DMS153 treated with DMSO at 0.1 percent for 48 hours (cell line): Measurements from ENCODE around the gene RSPH10B2.
"Not testable (repeated sequence)": the region's sequence is repeated elsewhere in the genome, so short reads cannot be mapped to it uniquely, and the experiment has no call there.

Experiments
- DNase-seq: peaks from one replicate; lab custom pipeline; 2025; ENCODE audit not compliant: unreplicated experiment; lab: John Stamatoyannopoulos, UW

Gene RSPH10B2

DNA sequence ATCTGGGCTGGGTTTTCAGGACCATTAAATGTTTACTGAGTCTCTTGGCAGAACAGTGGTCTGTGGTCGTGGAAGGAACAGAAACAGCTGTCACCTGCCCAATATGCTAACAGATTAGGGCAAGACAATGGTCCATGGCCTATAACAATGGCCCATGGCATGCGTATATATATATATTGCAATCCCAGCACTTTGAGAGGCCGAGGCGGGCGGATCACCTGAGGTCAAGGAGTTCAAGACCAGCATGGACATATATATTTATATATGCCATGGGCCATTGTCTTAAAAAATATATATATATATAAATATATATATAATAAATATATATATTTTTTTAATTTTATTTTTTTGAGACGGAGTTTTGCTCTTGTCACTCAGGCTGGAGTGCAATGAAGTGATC is 27.7 kb downstream of the RSPH10B2 start:
- DNase-seq = not testable (repeated sequence)

DNA sequence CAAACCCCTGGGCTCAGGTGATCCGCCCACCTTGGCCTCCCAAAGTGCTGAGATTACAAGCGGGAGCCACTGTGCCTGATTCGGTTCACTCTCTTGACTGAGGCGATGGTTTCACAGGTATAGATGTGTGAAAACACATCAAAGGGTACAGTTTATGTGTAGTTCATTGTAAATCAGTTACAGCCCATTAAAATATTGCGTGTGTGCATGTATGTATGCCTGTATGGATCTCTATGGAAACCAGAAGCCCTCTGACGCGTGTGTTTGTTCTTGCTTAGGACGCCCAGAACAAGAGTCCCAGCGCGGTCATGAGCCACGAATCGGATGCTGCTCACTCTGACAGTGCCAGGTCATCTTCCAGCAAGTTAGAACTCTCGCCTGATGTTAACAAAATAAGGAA is 35.5 kb downstream of the RSPH10B2 start:
- not testable (repeated sequence) for DNase-seq

- not testable (repeated sequence) for DNase-seq
Observed at GRCh38 chr7:6792113-6792872, 38.4 kb downstream of the RSPH10B2 start.

DNA sequence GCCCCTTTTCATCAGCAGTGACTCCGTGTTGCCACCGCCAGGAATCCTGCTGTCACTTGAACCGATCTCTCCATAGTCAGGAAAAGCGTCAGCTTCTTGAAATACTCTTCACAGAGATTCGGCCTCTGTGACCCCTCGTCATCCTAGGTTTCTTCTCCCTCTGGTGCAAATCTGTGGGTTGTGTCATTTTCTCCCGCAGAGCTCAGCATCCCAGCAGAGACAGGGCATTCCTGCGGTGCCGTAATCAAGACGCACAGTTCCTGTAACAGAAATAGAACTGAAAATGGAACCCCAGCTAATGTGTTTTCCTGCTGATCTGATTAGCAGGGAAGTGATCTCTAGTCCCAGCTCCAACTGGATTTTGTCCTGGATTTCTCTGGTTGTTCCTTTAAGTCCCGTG is 40.4 kb downstream of the RSPH10B2 start:
- not testable (repeated sequence) for DNase-seq

GRCh38 chr7:6797218-6797617 is 43.3 kb downstream of the RSPH10B2 start:
- DNase-seq = not testable (repeated sequence)

- DNase-seq = not testable (repeated sequence)
Observed at GRCh38 chr7:6798047-6798446, 44.1 kb downstream of the RSPH10B2 start.

- not testable (repeated sequence) for DNase-seq
Observed at GRCh38 chr7:6799887-6800286, 46.0 kb downstream of the RSPH10B2 start.

GRCh38 chr7:6800331-6800730 is 46.4 kb downstream of the RSPH10B2 start:
- not testable (repeated sequence) for DNase-seq

GRCh38 chr7:6807393-6807918 is 53.6 kb downstream of the RSPH10B2 start:
- not testable (repeated sequence) for DNase-seq

DNA sequence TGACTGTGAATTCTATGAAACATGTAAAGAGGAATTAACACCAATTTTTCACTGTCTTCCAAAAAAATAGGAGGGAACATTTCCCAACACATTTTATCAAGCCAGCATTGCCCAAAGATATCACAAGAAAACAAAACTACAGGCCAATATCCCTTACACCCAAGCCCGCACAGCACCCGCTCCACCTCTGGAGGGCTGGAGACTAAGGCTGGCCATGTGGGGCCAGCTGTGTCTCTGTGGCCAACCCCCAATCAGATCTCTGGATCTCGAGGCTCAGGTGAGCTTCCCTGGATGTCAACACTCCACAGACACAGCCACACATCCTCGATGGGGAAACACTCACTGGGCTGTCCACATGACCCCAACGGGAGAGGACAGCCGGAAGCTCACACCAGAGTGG is 54.1 kb downstream of the RSPH10B2 start:
- DNase-seq = not testable (repeated sequence)

GRCh38 chr7:6813011-6813410 is 59.1 kb downstream of the RSPH10B2 start:
- DNase-seq = not testable (repeated sequence)

DNA sequence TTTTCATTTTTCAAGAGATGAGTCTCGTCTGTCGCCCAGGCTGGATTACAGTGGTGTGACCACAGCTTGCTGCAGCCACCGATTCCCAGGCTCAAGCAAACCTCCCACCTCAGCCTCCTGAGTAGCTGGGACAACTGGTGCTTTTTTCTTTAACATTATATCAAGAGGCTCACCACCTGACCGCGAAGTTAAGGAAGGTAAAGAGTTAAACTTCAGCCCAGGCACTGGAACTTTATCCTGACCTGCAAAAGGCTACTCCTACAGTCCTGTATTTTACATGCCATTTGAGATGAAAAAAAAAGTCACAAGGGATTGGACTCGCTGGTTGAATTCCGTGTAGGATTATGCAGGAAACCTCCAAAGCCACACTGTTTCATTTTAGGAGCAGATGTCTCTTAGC is 61.6 kb downstream of the RSPH10B2 start:
- not testable (repeated sequence) for DNase-seq

DNA sequence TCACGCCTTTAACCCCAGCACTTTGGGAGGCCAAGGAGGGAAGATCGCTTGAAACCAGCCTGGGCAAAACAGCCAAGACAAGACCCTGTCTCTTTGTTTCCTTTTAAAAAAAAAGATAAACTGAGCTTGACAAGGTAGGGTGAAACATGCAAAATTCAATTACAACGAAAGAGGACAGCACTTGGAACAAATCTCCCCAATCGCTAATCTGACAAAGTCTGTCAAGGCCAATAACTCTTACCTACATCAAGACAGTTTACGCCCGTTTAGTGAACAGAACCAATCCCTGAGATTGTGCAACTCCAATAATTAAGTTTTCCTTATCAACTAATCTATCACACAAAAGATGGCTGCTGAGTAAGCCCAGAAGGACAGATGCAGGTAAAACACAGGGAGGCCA is 67.7 kb downstream of the RSPH10B2 start:
- DNase-seq = not testable (repeated sequence)

- DNase-seq = not testable (repeated sequence)
Observed at GRCh38 chr7:6825236-6826125, 71.6 kb downstream of the RSPH10B2 start.

DNA sequence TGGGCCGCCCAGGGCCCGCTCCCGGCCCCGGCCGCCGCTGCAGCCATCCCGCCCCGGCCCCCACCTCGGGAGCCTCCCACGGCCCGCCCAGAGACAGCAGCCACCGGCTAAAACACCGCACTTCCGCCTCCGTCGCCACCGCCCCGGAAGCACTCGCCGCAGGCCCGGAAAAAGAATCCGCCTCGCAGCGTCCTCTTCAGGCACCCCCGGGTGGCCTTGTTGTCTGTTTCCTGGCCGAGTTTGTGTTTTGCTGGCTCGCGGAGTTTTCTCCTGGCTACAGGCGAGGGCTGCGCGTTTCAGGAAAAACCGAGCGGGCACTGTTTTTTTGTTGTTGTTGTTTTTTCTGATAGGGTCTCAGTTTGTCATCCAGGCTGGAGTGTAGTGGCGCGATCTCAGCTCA is 72.2 kb downstream of the RSPH10B2 start, which contains the start of gene CCZ1B:
Gene CCZ1B (minus strand): TSS at position 125 of the 400 bp plus-strand sequence. CDS start 78 bp downstream, at position 47.
- peak; percentile 72 for DNase-seq

GRCh38 chr7:6827180-6827579 is 73.3 kb downstream of the RSPH10B2 start:
- peak; percentile 29 for DNase-seq

DNA sequence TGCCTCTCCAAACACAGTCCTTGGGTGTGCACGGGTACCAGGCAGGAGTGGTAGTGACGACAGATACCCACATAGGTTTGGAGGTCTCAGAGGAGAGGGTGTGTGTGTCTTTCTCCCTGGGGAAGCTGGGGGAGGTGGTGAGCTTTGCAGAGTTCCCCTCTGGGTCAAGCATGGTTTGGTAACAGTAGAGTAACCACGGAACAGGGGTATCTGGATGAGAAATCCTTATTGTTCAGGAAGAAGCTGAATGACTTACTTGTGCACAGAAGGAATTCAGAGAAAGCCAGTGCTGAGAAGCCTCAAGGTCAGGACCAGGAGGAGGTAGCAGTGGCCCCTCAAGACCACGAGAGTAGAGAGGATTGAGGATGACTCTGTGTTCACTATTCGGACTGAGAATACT is 75.7 kb downstream of the RSPH10B2 start:
- DNase-seq = not testable (repeated sequence)

GRCh38 chr7:6830026-6830425 is 76.1 kb downstream of the RSPH10B2 start:
- DNase-seq = not testable (repeated sequence)

DNA sequence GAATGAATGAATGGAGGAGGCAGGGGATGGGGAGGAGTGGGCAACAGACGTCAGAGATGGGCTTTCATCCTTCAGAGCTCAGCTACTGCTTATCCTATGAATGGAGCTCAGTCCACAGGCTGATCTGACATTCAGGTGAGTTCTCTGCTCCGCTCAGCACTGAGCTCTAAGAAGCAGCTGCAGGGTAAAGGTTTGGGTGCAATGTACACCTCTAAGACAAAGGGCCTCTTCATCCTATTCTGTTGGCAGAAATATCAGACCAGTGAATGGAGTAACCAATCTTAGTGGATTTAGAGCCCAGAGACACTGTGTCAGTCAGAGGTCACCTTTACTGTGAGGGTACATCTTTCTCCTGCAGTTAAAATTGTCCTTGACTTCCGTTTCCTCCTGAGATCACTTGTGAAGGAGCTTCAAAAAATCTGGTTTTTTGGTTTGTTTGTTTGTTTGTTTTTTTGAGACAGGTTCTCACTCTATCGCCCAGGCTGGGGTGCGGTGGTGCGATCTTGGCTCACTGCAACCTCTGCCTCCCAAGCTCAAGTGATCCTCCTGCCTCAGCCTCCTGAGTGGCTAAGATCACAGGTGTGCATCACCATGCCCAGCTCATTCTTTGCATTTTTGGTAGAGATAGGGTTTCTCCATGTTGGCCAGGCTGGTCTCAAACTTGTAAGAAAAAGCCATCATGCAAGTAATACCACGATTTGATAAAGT is 77.3 kb downstream of the RSPH10B2 start:
- DNase-seq = no peak

DNA sequence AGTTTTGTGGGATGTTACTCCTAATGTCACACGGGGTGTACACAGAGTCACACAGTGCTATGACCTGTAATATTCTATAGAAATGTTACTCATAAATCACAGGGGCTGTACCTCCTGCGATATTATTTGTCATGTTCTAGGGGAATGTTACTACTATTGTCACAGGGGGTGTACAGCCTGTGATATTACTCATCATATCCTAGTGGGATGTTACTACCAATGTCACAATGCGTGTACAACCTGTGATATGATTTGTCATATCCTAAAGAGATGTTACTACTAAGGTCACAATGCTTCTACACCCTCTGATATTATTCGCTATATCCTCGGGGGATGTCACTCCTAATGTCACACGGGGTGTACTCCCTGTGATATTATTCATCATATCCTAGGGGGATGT is 79.7 kb downstream of the RSPH10B2 start:
- DNase-seq = no peak

- DNase-seq = not testable (repeated sequence)
Observed at GRCh38 chr7:6835521-6835920, 81.6 kb downstream of the RSPH10B2 start.
